ENCODE data around the gene TGFBR3.

DNA sequence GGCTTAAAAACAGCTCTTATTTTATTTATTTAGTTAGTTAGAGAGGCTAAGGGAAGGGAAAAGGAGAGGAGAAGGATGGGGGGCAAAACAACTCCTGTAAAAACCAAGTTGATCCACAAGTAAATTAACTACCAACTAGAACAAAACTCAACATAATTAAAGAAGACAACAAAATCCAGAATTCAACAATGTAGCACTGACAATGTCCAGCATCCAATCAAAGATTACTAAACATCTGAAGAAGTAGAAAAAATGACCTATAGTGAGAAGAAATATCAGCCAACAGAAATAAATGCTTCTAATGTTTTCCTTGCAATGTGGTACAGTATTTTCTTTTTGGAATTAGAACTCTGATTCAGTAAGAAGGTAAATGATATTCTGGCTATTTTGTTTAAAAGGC, 225.2 kb downstream of the TGFBR3 start:
- TF ChIP-seq EZH2 (IDR thresholded peaks at IDR 0.05; ENCODE audit: low read length) (no peak), CTCF (optimal IDR thresholded peaks at IDR 0.05 in 1 of 3, IDR thresholded peaks at IDR 0.05 in 1 of 3, conservative IDR thresholded peaks at IDR 0.05 in 1 of 3; ENCODE audit: extremely low read depth in 1 of 3, insufficient read depth in 2 of 3, low read length in 3 of 3) (no peak)

All from keratinocyte (primary cell).